Measurements from ENCODE around the gene NCKAP1.
"Not testable (repeated sequence)": the region's sequence is repeated elsewhere in the genome, so short reads cannot be mapped to it uniquely, and the experiment has no call there.

Gene NCKAP1

GRCh38 chr2:182977463-182977862 lies 60.8 kb downstream of the NCKAP1 start:
- DNase-seq (ENCODE audit: low read depth) = no peak
- TF ChIP-seq CTCF (conservative IDR thresholded peaks at IDR 0.05; ENCODE audit: low read depth, low read length) = no peak
- no peak overlapping the region for H3K4me3 ChIP-seq (ENCODE audit: low read length)

- DNase-seq (ENCODE audit: low read depth) = no peak
- TF ChIP-seq CTCF (conservative IDR thresholded peaks at IDR 0.05; ENCODE audit: low read depth, low read length) = no peak
- no peak overlapping the region for H3K4me3 ChIP-seq (ENCODE audit: low read length)
These were observed 64.6 kb downstream of the NCKAP1 start for GRCh38 chr2:182973441-182974352.

- no peak for TF ChIP-seq CTCF (conservative IDR thresholded peaks at IDR 0.05; ENCODE audit: low read depth, low read length)
These were observed 65.7 kb downstream of the NCKAP1 start for GRCh38 chr2:182972548-182972942.

GRCh38 chr2:182971820-182972547 lies 66.3 kb downstream of the NCKAP1 start:
- H3K4me3 ChIP-seq (ENCODE audit: low read length) = no peak overlapping the region
- no peak for TF ChIP-seq CTCF (conservative IDR thresholded peaks at IDR 0.05; ENCODE audit: low read depth, low read length)
- no peak for DNase-seq (ENCODE audit: low read depth)

More at GRCh38 chr2:182972548-182972942, 65.7 kb downstream of the NCKAP1 start:
- no peak overlapping the region for H3K4me3 ChIP-seq (ENCODE audit: low read length)
- DNase-seq (ENCODE audit: low read depth) = no peak

- no peak for TF ChIP-seq CTCF (conservative IDR thresholded peaks at IDR 0.05; ENCODE audit: low read depth, low read length)
- H3K4me3 ChIP-seq (ENCODE audit: low read length) = no peak overlapping the region
- DNase-seq (ENCODE audit: low read depth) = no peak
These were observed 67.8 kb downstream of the NCKAP1 start for GRCh38 chr2:182970486-182970885.

GRCh38 chr2:182968493-182968892 lies 69.8 kb downstream of the NCKAP1 start:
- H3K4me3 ChIP-seq (ENCODE audit: low read length) = no peak overlapping the region
- no peak for TF ChIP-seq CTCF (conservative IDR thresholded peaks at IDR 0.05; ENCODE audit: low read depth, low read length)
- DNase-seq (ENCODE audit: low read depth) = no peak

GRCh38 chr2:182966356-182966755 lies 71.9 kb downstream of the NCKAP1 start:
- H3K4me3 ChIP-seq (ENCODE audit: low read length); DNase-seq (ENCODE audit: low read depth): not testable (repeated sequence)

Data from retinal pigment epithelial cell (primary cell).